GM13977 (cell line): ENCODE data around the gene PHTF2.

Experiments used
- DNase-seq: peaks from one replicate; pipeline ENCODE4 v3.0.0; 2012; ENCODE audit warnings: low spot score
- in situ Hi-C: fragments of 300-500 bp; cut with MboI; formaldehyde crosslinking; loops from one replicate; pipeline ENCODE4 v1.12.0; 2022; ENCODE audit warnings: low sequenced_read_pairs, low pct_unique_long_range_greater_than_20kb, mixed read lengths, inconsistent platforms; ENCODE audit not compliant: unreplicated experiment
- TF ChIP-seq, protein P1 (sequence below): IDR thresholded peaks from 2 replicates; pipeline ENCODE4 v1.5.1; 2012; ENCODE audit warnings: mild to moderate bottlenecking, control low read depth; ENCODE audit not compliant: insufficient read depth; ENCODE audit errors: extremely low read depth, missing control alignments

Gene PHTF2

DNA sequence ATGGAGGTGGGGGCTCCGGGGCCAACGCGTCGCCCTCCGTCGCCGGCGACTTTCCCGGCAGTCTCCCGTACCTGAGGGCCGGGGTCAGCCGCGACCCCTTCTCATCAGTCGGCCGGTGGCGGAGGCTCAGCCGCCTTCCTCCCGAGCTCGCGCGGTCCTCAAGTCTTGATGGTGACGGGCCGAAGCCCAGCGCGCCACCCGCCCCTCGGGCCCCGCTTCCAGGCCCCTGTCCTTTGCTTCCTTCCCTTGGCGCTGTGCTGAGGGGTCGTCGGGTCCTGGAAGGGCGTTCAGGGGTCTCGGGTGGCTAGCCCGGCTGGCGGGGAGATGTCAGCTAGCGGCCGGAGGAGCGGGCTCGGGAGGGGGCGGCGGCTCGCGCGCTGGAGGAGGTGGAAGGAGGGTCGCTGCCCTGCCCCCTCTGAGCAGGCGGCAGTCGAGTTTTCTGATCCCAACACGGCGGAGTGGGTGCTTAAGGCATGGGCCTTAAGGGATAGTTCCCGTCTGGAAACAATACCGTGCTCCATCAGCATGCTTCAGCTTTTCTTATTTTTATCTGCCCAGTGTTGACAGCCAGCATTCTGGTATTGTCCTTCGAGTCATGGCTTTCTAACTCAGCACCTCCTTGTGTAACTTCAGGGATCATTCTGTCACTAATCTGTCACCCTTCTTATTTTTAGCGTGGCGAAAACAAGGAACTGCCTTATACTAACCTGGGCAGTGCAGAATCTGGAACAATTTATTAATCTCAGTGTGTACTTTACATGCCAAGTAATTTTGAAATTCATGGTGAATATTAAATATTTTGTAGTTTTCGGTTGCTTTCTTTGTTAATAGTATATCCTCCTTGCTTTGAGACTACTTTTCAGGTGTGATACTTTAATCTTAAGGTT lies 748 bp downstream of the PHTF2 start:
- TF ChIP-seq, protein P1, sequence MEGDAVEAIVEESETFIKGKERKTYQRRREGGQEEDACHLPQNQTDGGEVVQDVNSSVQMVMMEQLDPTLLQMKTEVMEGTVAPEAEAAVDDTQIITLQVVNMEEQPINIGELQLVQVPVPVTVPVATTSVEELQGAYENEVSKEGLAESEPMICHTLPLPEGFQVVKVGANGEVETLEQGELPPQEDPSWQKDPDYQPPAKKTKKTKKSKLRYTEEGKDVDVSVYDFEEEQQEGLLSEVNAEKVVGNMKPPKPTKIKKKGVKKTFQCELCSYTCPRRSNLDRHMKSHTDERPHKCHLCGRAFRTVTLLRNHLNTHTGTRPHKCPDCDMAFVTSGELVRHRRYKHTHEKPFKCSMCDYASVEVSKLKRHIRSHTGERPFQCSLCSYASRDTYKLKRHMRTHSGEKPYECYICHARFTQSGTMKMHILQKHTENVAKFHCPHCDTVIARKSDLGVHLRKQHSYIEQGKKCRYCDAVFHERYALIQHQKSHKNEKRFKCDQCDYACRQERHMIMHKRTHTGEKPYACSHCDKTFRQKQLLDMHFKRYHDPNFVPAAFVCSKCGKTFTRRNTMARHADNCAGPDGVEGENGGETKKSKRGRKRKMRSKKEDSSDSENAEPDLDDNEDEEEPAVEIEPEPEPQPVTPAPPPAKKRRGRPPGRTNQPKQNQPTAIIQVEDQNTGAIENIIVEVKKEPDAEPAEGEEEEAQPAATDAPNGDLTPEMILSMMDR, result no peak
- in situ Hi-C loops, result loop anchor here (10.0 kb wide), 1 partner anchor 115 kb away; no protein-coding TSS in a partner anchor

DNA sequence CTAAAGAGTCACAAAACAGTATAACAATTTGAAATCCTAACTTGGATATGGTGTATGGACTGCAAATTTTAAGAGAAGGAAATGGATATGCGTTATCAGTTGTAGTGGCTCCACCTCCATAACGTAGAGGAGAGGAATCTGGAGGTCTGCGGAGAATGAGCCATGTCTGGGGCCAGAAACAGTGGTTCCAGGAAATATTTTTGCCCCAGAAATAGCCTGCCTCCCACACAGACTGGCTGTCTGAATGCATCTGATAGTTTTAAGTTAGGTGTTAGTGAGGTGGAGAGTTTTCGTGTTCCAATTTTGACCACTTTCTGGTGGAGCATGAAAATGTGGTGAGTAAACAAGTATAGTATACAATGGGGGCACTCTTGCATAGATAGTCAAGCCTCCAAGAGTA lies 1.6 kb downstream of the PHTF2 start:
- TF ChIP-seq, protein P1, result peak; percentile 6
- DNase-seq, result peak; percentile 38
- in situ Hi-C loops, result no loop called here

More for the DNA sequence above, 748 bp downstream of the PHTF2 start:
- DNase-seq, result peak; percentile 25

DNA sequence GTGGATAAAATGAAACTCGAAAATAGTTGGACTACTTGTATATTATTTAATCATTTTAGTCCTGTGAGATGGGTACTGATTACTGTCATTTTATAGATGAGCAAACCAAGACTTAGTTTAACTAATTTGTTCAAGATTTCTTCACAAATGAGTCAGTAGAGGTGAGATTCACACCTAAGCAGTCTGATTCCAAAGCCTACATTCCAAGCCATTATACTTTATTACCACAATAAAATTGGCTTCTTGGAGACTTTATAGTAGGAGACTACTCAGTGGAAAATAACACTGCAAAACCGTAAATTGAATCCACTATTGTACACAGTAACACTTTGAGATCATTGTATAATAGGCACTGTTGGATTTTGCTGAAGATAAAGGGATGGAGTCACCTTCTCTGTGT lies 2.2 kb downstream of the PHTF2 start:
- DNase-seq, result no peak
- in situ Hi-C loops, result no loop called here

DNA sequence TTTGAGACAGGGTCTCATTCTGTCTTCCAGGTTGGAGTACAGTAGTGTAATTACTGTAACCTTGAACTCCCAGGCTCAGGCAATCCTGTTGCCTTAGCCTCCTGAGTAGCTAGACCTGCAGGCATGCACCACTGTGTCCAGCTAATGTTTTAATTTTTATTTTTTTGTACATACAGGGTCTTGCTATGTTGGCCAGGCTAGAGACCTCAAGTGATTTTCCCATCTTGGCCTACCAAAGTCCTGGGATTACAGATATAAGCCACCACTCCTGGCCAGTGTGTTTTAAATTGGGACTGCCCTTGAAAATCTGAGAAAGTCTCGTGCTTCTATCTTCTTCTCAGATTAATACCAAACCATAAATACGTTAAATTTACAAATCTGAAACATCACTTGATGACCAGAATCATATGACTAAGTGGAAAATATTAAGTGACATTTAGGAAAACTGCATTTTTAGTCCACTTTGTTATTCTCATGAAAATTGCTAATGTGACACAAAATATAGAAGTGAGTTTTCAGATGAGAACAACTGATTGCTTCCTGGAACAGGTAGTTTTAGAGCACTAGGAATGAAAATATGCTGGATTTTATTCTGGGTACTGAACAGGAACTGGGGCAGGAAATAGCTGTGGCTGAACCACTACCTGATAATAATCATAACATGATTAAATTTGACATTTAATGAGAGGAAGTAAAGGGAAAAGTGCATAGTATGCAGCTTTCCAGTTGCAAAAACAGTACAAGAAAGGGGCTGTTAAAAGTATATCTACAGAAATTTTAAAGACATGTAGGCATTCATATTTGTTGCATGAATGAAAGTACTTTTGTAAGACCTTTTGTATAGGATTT lies 4.2 kb downstream of the PHTF2 start:
- TF ChIP-seq, protein P1, result no peak
- DNase-seq, result no peak
- in situ Hi-C loops, result no loop called here

More for the DNA sequence above, 2.2 kb downstream of the PHTF2 start:
- TF ChIP-seq, protein P1, result no peak

DNA sequence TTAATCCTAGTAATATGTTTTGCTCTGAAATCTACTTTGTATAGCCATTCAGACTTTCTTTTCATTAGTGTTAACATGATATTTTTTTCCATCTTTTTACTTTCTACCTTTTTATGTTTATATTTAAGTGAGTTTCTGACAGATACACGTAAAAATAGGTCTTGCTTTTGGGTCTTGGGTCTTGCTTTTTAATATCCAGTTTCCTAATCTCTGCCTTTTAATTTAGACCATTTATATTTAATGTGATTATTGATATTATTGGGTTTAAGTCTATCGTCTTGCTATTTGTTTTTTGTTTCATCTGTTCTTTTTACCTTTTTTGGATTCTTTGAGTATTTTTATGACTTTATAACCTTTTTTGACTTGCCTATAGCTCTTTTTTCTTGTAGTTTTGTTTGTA lies 7.9 kb downstream of the PHTF2 start:
- in situ Hi-C loops, result no loop called here
- TF ChIP-seq, protein P1, result no peak
- no peak for DNase-seq

DNA sequence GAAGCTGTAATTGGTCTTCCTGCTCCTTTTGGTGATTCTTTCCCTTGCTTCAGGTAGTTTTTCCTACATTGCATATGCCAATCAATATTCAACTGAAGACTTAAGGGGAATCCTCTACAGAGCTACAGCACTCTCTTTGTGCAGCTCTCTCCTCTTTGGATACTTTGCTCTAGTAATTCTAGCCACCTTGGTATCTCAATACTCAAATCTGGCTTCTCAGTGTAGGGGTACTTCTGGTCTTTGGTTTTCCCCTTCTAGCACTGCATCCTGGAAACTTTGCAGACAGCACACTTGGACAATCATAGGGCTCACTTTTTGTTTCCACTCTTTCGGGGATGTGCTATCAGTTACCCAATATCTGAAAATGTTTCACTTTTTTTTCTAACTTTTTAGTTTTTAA lies 9.9 kb downstream of the PHTF2 start:
- DNase-seq, result no peak
- TF ChIP-seq, protein P1, result no peak
- in situ Hi-C loops, result no loop called here
